Measurements from ENCODE around the gene S100A6.

DNA sequence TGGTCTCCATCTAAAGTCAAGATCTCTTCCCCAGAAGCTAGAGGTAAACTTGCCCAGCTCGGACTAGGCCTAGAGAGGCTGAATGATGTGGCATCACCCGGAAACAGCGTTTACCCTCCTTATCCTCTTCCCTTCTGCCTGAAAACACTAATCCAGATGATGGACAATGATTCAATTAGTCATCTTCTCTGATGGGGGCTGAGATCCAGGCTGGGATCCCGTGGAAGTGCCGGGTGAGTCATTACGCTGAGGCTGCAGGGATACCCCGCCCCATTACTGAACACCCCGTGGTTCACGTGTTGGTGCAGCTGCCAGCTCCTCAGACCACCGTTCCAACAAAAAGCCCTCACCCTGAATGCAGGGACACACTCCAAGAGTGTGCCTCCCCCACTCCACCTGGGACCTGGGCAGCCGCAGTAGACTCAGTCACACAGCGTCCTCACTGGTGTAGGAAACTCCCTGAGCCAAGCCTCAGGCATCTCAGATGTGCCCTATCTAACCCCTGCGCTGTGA, 2.0 kb downstream of the S100A6 start:
- TF ChIP-seq CTCF (IDR thresholded peaks at IDR 0.05), result no peak
- no peak for TF ChIP-seq POLR2A (IDR thresholded peaks at IDR 0.05)

All from lower leg skin (tissue), 3 donors.